OCI-LY7 (cell line): Measurements from ENCODE around the gene RARB. TPM values are rescaled to one million over a fixed set of nuclear protein-coding genes. Genes with fewer than 3 reads are reported as not detected.

Experiments
- BruUV-seq: library from RNA; stranded (reverse); fragments of 400-500 nt; replicated peaks from 2 replicates; lab custom pipeline; 2021; lab: Mats Ljungman, UMichigan
- CTCF ChIA-PET: fragments of 300-600 bp; sonication (Branson Sonifier 250); formaldehyde crosslinking; loops from one replicate; lab custom pipeline; 2022; ENCODE audit warnings: antibody characterized with exemption; ENCODE audit not compliant: unreplicated experiment; lab: Charles Lee
- POLR2A ChIA-PET: fragments of 300-600 bp; sonication (Branson Sonifier 250); formaldehyde crosslinking; loops from one replicate; lab custom pipeline; 2022; ENCODE audit warnings: antibody characterized with exemption; lab: Charles Lee
- DNase-seq: peaks from one replicate; pipeline ENCODE4 v3.0.0-alpha.2; 2015; ENCODE audit warnings: low spot score
- H2AFZ ChIP-seq: fragments of 200-600 bp; sonication (generic), shearing (Covaris generic); 2 replicates; pipeline ENCODE4 v1.6.1; 2014; ENCODE audit warnings: mild to moderate bottlenecking, antibody characterized with exemption, low read length, moderate library complexity
- H3K27ac ChIP-seq: fragments of 200-600 bp; sonication (generic); 2 replicates; pipeline ENCODE4 v1.5.1; 2014; ENCODE audit warnings: mixed run types, low read depth, mild to moderate bottlenecking, moderate library complexity, low read length, inconsistent platforms; ENCODE audit not compliant: poor library complexity, severe bottlenecking
- H3K36me3 ChIP-seq: fragments of 200-600 bp; sonication (generic); 2 replicates; pipeline ENCODE4 v1.6.1; 2014; ENCODE audit warnings: mild to moderate bottlenecking, antibody characterized with exemption, low read length, moderate library complexity, mixed read lengths; ENCODE audit not compliant: insufficient read depth
- H3K4me1 ChIP-seq: fragments of 200-600 bp; sonication (generic); 2 replicates; pipeline ENCODE4 v1.5.1; 2014; ENCODE audit warnings: mild to moderate bottlenecking, low read length; ENCODE audit not compliant: insufficient read depth, poor library complexity, severe bottlenecking
- H3K4me2 ChIP-seq: fragments of 200-600 bp; sonication (generic); 2 replicates; pipeline ENCODE4 v1.6.1; 2014; ENCODE audit warnings: mild to moderate bottlenecking, low read length
- H3K4me3 ChIP-seq: fragments of 200-600 bp; sonication (generic); 2 replicates; pipeline ENCODE4 v1.5.1; 2014; ENCODE audit warnings: mild to moderate bottlenecking, low read depth, low read length; ENCODE audit not compliant: poor library complexity, severe bottlenecking
- H3K79me2 ChIP-seq: fragments of 200-600 bp; sonication (generic); 2 replicates; pipeline ENCODE4 v1.6.1; 2016; ENCODE audit warnings: low read depth, mild to moderate bottlenecking, low read length, moderate library complexity, mixed read lengths; ENCODE audit not compliant: insufficient read depth
- H3K9me2 ChIP-seq: fragments of 200-600 bp; sonication (generic); 2 replicates; pipeline ENCODE4 v1.6.1; 2016; ENCODE audit warnings: mild to moderate bottlenecking, low read length, mixed read lengths; ENCODE audit not compliant: insufficient read depth
- H3K9me3 ChIP-seq: fragments of 200-600 bp; sonication (generic); 2 replicates; pipeline ENCODE4 v1.6.1; 2014; ENCODE audit warnings: mild to moderate bottlenecking, mixed run types, low read length, mixed read lengths
- H4K20me1 ChIP-seq: fragments of 200-600 bp; sonication (generic); 2 replicates; pipeline ENCODE4 v1.6.1; 2014; ENCODE audit warnings: mild to moderate bottlenecking, antibody characterized with exemption, low read length, moderate library complexity, mixed read lengths; ENCODE audit not compliant: insufficient read depth
- EZH2phosphoT487 ChIP-seq: fragments of 200-600 bp; sonication (generic); IDR thresholded peaks from 2 replicates; pipeline ENCODE4 v1.6.1; 2018; ENCODE audit warnings: low read depth, borderline replicate concordance, mild to moderate bottlenecking, mixed run types, antibody characterized with exemption, low read length, moderate library complexity, mixed read lengths
- intact Hi-C: fragments of 100-400 bp; cut with micrococcal nuclease; formaldehyde crosslinking; loops from one replicate; pipeline ENCODE4 v1.10.0; 2022; ENCODE audit not compliant: unreplicated experiment
- total RNA-seq, 2 experiments: library from RNA; depleted of rRNA in 1 of 2; stranded (reverse); fragments of >200 nt in 1 of 2; shearing (Covaris generic) in 1 of 2; gene quantifications; 2 replicates each; pipeline ENCODE4 v1.2.3, GENCODE V29; 2014 to 2022
- TF ChIP-seq, protein P1 (sequence below): fragments of 200-600 bp; sonication (generic); conservative IDR thresholded peaks from 2 replicates; pipeline ENCODE4 v1.5.1; 2014; ENCODE audit warnings: mild to moderate bottlenecking, antibody characterized with exemption, low read length, moderate library complexity, mixed read lengths

The RARB gene
- total RNA-seq, 2 experiments from 2014 or later: not detected

DNA sequence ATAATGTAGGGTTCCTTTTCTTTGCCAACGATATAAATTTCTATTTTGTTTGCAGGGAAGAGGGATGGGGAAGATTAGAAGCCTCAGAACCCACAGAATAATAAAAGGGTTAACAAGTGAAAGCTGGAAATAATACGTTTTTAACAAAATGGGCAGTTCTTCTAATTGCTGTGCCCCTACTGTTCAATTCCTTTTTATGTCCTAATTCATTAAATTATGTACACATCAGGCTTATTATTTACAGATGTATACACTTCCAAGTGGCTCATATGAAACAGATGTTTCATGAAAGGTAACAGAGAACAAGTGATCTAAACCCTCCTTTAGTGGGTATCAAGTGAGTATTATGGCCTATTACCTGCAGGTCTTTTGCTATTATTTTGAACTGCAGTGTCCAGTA lies 16.2 kb downstream of the RARB start:
- intact Hi-C loops: no loop called here
- POLR2A ChIA-PET: interaction anchor here (0.7 kb wide), 1 partner anchor 744 kb away, joined by 3 read pairs; no protein-coding TSS in a partner anchor
- Histone ChIP-seq H3K9me3 (no peaks in the 10 kb centered on the region), H3K4me3 (no peak overlapping the region), H4K20me1 (no peaks in the 10 kb centered on the region), H3K27ac (no peak overlapping the region), H2AFZ (no peak overlapping the region), H3K36me3 (no peaks in the 10 kb centered on the region), H3K4me1 (no peaks in the 10 kb centered on the region), H3K4me2 (no peak overlapping the region), H3K79me2 (no peaks in the 10 kb centered on the region), H3K9me2 (no peaks in the 10 kb centered on the region)
- no peak for DNase-seq
- CTCF ChIA-PET: no interaction called here
- no peak for TF ChIP-seq EZH2phosphoT487
- TF ChIP-seq, protein P1, sequence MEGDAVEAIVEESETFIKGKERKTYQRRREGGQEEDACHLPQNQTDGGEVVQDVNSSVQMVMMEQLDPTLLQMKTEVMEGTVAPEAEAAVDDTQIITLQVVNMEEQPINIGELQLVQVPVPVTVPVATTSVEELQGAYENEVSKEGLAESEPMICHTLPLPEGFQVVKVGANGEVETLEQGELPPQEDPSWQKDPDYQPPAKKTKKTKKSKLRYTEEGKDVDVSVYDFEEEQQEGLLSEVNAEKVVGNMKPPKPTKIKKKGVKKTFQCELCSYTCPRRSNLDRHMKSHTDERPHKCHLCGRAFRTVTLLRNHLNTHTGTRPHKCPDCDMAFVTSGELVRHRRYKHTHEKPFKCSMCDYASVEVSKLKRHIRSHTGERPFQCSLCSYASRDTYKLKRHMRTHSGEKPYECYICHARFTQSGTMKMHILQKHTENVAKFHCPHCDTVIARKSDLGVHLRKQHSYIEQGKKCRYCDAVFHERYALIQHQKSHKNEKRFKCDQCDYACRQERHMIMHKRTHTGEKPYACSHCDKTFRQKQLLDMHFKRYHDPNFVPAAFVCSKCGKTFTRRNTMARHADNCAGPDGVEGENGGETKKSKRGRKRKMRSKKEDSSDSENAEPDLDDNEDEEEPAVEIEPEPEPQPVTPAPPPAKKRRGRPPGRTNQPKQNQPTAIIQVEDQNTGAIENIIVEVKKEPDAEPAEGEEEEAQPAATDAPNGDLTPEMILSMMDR: no peak
- BruUV-seq: no TSS peak

DNA sequence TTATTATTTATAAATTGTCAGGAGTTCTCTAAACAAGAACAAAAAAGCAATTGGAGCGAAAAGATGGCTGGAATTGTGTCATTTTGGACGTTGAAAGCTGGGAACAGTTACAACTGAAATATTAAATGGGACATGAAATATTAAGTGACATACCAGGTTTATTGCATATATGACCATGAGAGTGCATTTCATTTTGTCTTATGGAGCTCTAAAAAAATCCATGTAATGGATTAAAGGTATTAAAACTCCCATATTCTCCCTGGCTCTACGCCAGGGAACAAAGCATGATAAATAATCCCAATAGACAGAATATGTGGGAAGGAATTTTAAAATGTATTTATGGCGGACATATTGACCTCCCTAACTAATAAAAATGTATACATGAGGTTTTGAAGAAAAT lies 17.7 kb downstream of the RARB start:
- no peak for TF ChIP-seq EZH2phosphoT487
- TF ChIP-seq, protein P1: no peak
- Histone ChIP-seq H2AFZ (no peak overlapping the region), H3K27ac (no peak overlapping the region), H3K36me3 (no peaks in the 10 kb centered on the region), H3K4me3 (no peak overlapping the region), H3K9me2 (no peaks in the 10 kb centered on the region), H3K79me2 (no peaks in the 10 kb centered on the region), H3K4me2 (no peak overlapping the region), H3K4me1 (no peaks in the 10 kb centered on the region), H4K20me1 (no peaks in the 10 kb centered on the region), H3K9me3 (no peaks in the 10 kb centered on the region)
- intact Hi-C loops: no loop called here
- no TSS peak for BruUV-seq
- no peak for DNase-seq
- ChIA-PET POLR2A (no interaction called here), CTCF (no interaction called here)

DNA sequence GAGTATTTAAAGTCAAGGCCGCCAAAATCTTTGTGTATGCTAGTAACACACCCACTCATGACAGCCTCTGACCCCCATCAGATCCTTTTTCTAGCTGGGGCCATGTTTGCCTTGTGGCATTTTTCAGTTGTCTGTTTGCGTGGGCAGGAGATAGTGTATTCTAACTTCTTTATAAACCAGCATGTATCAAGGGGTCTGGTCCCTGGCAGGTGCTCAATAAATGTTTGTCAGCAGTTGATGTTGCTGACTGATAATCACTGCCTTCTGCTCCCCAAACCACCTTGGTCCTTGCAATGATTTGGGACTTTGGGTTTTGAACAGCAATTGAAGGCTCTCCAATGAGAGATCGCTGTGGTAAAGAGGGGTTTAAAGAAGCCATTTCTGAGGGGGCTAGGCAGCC lies 19.2 kb downstream of the RARB start:
- no peaks in the 10 kb centered on the region for H3K4me1 ChIP-seq
- ChIA-PET CTCF (no interaction called here), POLR2A (no interaction called here)
- H3K9me2 ChIP-seq: no peaks in the 10 kb centered on the region
- BruUV-seq: no TSS peak
- H4K20me1 ChIP-seq: no peaks in the 10 kb centered on the region
- no peak overlapping the region for H2AFZ ChIP-seq
- no peak overlapping the region for H3K27ac ChIP-seq
- intact Hi-C loops: no loop called here
- H3K9me3 ChIP-seq: no peaks in the 10 kb centered on the region
- H3K79me2 ChIP-seq: no peaks in the 10 kb centered on the region
- TF ChIP-seq EZH2phosphoT487: no peak
- TF ChIP-seq, protein P1: no peak
- no peak overlapping the region for H3K4me3 ChIP-seq
- H3K36me3 ChIP-seq: no peaks in the 10 kb centered on the region
- H3K4me2 ChIP-seq: no peak overlapping the region
- DNase-seq: no peak
